HEK293 (cell line): ENCODE results near the gene OPN4.

Experiments
- AEBP2 ChIP-seq: fragments of 450-650 bp; formaldehyde crosslinking; IDR thresholded peaks from 2 replicates; pipeline ENCODE4 v1.5.1; 2016; ENCODE audit warnings: missing biosample characterization, missing genetic modification characterization, borderline replicate concordance
- GLIS1 ChIP-seq: fragments of 450-650 bp; formaldehyde crosslinking; IDR thresholded peaks from 2 replicates; pipeline ENCODE4 v1.5.1; 2016; ENCODE audit warnings: missing biosample characterization, missing genetic modification characterization
- HOXC10 ChIP-seq: sonication (generic); formaldehyde crosslinking; IDR thresholded peaks from 2 replicates; pipeline ENCODE4 v1.8.1; 2023; ENCODE audit warnings: mild to moderate bottlenecking, missing genetic modification reagents
- HOXD13 ChIP-seq: sonication (generic); formaldehyde crosslinking; IDR thresholded peaks from 2 replicates; pipeline ENCODE4 v1.8.0; 2022; ENCODE audit warnings: missing genetic modification reagents, borderline replicate concordance
- MZF1 ChIP-seq: fragments of 450-650 bp; formaldehyde crosslinking; IDR thresholded peaks from 2 replicates; pipeline ENCODE4 v1.5.1; 2017; ENCODE audit warnings: missing biosample characterization, missing genetic modification characterization, borderline replicate concordance
- SALL2 ChIP-seq: fragments of 450-650 bp; formaldehyde crosslinking; IDR thresholded peaks from 2 replicates; pipeline ENCODE4 v1.5.0; 2017; ENCODE audit warnings: missing biosample characterization, mild to moderate bottlenecking, missing genetic modification characterization, borderline replicate concordance
- ZBTB1 ChIP-seq: fragments of 450-650 bp; formaldehyde crosslinking; IDR thresholded peaks from 2 replicates; pipeline ENCODE4 v1.5.1; 2016; ENCODE audit warnings: missing biosample characterization, missing genetic modification characterization
- ZBTB20 ChIP-seq: fragments of 450-650 bp; formaldehyde crosslinking; IDR thresholded peaks from 2 replicates; pipeline ENCODE4 v1.5.1; 2016; ENCODE audit warnings: missing biosample characterization, missing genetic modification characterization
- ZBTB21 ChIP-seq: fragments of 450-650 bp; formaldehyde crosslinking; IDR thresholded peaks from 2 replicates; pipeline ENCODE4 v1.5.1; 2017; ENCODE audit warnings: missing biosample characterization, missing genetic modification characterization
- ZFHX2 ChIP-seq: fragments of 450-650 bp; formaldehyde crosslinking; conservative IDR thresholded peaks from 2 replicates; pipeline ENCODE4 v1.5.1; 2016; ENCODE audit warnings: missing biosample characterization, missing genetic modification characterization
- ZNF133 ChIP-seq: fragments of 450-650 bp; formaldehyde crosslinking; IDR thresholded peaks from 2 replicates; pipeline ENCODE4 v1.5.1; 2016; ENCODE audit warnings: missing biosample characterization, missing genetic modification characterization
- ZNF138 ChIP-seq: fragments of 450-650 bp; formaldehyde crosslinking; IDR thresholded peaks from 2 replicates; pipeline ENCODE4 v1.5.1; 2016; ENCODE audit warnings: missing biosample characterization, missing genetic modification characterization, borderline replicate concordance
- ZNF169 ChIP-seq: fragments of 450-650 bp; formaldehyde crosslinking; IDR thresholded peaks from 2 replicates; pipeline ENCODE4 v1.5.1; 2016; ENCODE audit warnings: missing biosample characterization, missing genetic modification characterization
- ZNF221 ChIP-seq: fragments of 450-650 bp; formaldehyde crosslinking; IDR thresholded peaks from 2 replicates; pipeline ENCODE4 v1.5.1; 2017; ENCODE audit warnings: missing biosample characterization, missing genetic modification characterization, borderline replicate concordance
- ZNF292 ChIP-seq: fragments of 450-650 bp; formaldehyde crosslinking; IDR thresholded peaks from 2 replicates; pipeline ENCODE4 v1.5.1; 2016; ENCODE audit warnings: low read depth, missing biosample characterization, missing genetic modification characterization, borderline replicate concordance
- ZNF37A ChIP-seq: fragments of 450-650 bp; IDR thresholded peaks from 2 replicates; pipeline ENCODE4 v1.5.1; 2018; ENCODE audit warnings: missing biosample characterization, missing genetic modification characterization
- ZNF510 ChIP-seq: fragments of 450-650 bp; formaldehyde crosslinking; IDR thresholded peaks from 2 replicates; pipeline ENCODE4 v1.5.1; 2018; ENCODE audit warnings: mild to moderate bottlenecking, missing genetic modification characterization, missing biosample characterization; ENCODE audit not compliant: insufficient replicate concordance
- ZNF558 ChIP-seq: fragments of 450-650 bp; formaldehyde crosslinking; IDR thresholded peaks from 2 replicates; pipeline ENCODE4 v1.5.1; 2016; ENCODE audit warnings: missing biosample characterization, missing genetic modification characterization
- ZNF585B ChIP-seq: fragments of 450-650 bp; formaldehyde crosslinking; IDR thresholded peaks from 2 replicates; pipeline ENCODE4 v1.5.1; 2016; ENCODE audit warnings: missing biosample characterization, missing genetic modification characterization
- ZNF610 ChIP-seq: fragments of 450-650 bp; formaldehyde crosslinking; IDR thresholded peaks from 2 replicates; pipeline ENCODE4 v1.5.1; 2016; ENCODE audit warnings: missing biosample characterization, missing genetic modification characterization, borderline replicate concordance
- ZNF707 ChIP-seq: fragments of 450-650 bp; formaldehyde crosslinking; IDR thresholded peaks from 2 replicates; pipeline ENCODE4 v1.5.1; 2016; ENCODE audit warnings: missing biosample characterization, missing genetic modification characterization
- ZNF785 ChIP-seq: fragments of 450-650 bp; formaldehyde crosslinking; IDR thresholded peaks from 2 replicates; pipeline ENCODE4 v1.5.1; 2016; ENCODE audit warnings: missing biosample characterization, missing genetic modification characterization
- ZNF837 ChIP-seq: fragments of 450-650 bp; formaldehyde crosslinking; IDR thresholded peaks from 2 replicates; pipeline ENCODE4 v1.5.1; 2016; ENCODE audit warnings: missing biosample characterization, missing genetic modification characterization
- TF ChIP-seq, protein P1 (sequence below): fragments of 450-650 bp; formaldehyde crosslinking; IDR thresholded peaks from 2 replicates; pipeline ENCODE4 v1.5.1; 2016; ENCODE audit warnings: missing biosample characterization, missing genetic modification characterization
- TF ChIP-seq, protein P2 (sequence below): fragments of 450-650 bp; formaldehyde crosslinking; IDR thresholded peaks from 2 replicates; pipeline ENCODE4 v1.5.1; 2017; ENCODE audit warnings: missing biosample characterization, missing genetic modification characterization
- TF ChIP-seq, protein P3 (sequence below): fragments of 450-650 bp; formaldehyde crosslinking; IDR thresholded peaks from 2 replicates; pipeline ENCODE4 v1.5.1; 2016; ENCODE audit warnings: missing biosample characterization, missing genetic modification characterization
- TF ChIP-seq, protein P4 (sequence below): fragments of 450-650 bp; formaldehyde crosslinking; conservative IDR thresholded peaks from 2 replicates; pipeline ENCODE4 v1.5.1; 2016; ENCODE audit warnings: low read depth, missing biosample characterization, missing genetic modification characterization
- TF ChIP-seq, protein P5 (sequence below): fragments of 450-650 bp; formaldehyde crosslinking; IDR thresholded peaks from 2 replicates; pipeline ENCODE4 v1.5.1; 2016; ENCODE audit warnings: missing biosample characterization, missing genetic modification characterization

Gene OPN4

DNA sequence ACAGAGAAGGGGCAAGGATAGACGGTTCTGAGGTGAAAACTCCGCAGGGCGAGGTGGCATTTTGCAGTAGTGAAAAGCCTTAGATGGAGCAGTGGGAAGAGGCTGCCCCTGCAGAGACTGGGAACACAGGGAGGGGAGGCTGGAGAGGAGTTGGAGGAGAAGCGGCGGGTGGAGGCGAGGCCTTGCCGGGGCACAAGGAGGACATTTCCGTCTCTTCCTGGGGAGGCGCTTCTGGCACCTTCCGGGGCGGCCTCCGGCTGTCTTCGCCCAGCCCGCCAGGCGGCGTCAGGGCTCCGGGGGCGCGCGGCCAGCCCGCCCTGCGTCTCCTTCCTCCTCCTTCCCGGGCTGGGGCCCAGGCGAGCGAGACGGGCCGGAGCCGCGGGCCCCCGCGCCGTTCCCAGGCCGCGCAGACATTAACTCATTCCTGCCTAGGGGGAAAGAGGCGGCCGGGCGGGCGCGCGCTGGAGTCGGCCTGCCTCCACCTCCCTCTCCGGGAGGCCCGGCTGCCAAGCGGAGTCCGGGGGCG lies 56.7 kb downstream of the OPN4 start (continued):
- no peak for TF ChIP-seq ZNF169 (tag by site-specific recombination)
- TF ChIP-seq ZFHX2 = no peak; the same call in 1 of the 2 replicates
- TF ChIP-seq ZNF37A (tag by site-specific recombination) = no peak
- no peak for TF ChIP-seq ZBTB21 (tag by site-specific recombination)
- no peak for TF ChIP-seq ZNF292 (tag by site-specific recombination)
- no peak for TF ChIP-seq ZNF133 (tag by site-specific recombination)
- no peak for TF ChIP-seq SALL2
- no peak for TF ChIP-seq ZNF221 (tag by site-specific recombination)
- peak; percentile 58 for TF ChIP-seq GLIS1
- TF ChIP-seq, protein P1, sequence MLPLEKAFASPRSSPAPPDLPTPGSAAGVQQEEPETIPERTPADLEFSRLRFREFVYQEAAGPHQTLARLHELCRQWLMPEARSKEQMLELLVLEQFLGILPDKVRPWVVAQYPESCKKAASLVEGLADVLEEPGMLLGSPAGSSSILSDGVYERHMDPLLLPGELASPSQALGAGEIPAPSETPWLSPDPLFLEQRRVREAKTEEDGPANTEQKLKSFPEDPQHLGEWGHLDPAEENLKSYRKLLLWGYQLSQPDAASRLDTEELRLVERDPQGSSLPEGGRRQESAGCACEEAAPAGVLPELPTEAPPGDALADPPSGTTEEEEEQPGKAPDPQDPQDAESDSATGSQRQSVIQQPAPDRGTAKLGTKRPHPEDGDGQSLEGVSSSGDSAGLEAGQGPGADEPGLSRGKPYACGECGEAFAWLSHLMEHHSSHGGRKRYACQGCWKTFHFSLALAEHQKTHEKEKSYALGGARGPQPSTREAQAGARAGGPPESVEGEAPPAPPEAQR (tag by site-specific recombination) = no peak
- no peak for TF ChIP-seq ZNF510 (tag by site-specific recombination)
- TF ChIP-seq ZNF585B (tag by site-specific recombination) = no peak
- no peak for TF ChIP-seq AEBP2 (tag by site-specific recombination)
- no peak for TF ChIP-seq ZNF837 (tag by site-specific recombination)
- no peak for TF ChIP-seq ZNF558 (tag by site-specific recombination)
- TF ChIP-seq ZBTB1 (tag by site-specific recombination) = no peak
- TF ChIP-seq ZNF707 (tag by site-specific recombination) = no peak
- TF ChIP-seq, protein P2, sequence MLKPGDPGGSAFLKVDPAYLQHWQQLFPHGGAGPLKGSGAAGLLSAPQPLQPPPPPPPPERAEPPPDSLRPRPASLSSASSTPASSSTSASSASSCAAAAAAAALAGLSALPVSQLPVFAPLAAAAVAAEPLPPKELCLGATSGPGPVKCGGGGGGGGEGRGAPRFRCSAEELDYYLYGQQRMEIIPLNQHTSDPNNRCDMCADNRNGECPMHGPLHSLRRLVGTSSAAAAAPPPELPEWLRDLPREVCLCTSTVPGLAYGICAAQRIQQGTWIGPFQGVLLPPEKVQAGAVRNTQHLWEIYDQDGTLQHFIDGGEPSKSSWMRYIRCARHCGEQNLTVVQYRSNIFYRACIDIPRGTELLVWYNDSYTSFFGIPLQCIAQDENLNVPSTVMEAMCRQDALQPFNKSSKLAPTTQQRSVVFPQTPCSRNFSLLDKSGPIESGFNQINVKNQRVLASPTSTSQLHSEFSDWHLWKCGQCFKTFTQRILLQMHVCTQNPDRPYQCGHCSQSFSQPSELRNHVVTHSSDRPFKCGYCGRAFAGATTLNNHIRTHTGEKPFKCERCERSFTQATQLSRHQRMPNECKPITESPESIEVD (tag by site-specific recombination) = no peak
- peak; percentile 53; the same call in 1 of the 2 replicates for TF ChIP-seq MZF1 (tag by site-specific recombination)
- no peak for TF ChIP-seq ZNF610
- TF ChIP-seq HOXD13 (CRISPR knock-in tag) = no peak
- TF ChIP-seq, protein P3, sequence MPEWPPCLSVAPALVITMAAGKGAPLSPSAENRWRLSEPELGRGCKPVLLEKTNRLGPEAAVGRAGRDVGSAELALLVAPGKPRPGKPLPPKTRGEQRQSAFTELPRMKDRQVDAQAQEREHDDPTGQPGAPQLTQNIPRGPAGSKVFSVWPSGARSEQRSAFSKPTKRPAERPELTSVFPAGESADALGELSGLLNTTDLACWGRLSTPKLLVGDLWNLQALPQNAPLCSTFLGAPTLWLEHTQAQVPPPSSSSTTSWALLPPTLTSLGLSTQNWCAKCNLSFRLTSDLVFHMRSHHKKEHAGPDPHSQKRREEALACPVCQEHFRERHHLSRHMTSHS (tag by site-specific recombination) = no peak
- TF ChIP-seq ZNF138 (tag by site-specific recombination) = no peak
- TF ChIP-seq, protein P4, sequence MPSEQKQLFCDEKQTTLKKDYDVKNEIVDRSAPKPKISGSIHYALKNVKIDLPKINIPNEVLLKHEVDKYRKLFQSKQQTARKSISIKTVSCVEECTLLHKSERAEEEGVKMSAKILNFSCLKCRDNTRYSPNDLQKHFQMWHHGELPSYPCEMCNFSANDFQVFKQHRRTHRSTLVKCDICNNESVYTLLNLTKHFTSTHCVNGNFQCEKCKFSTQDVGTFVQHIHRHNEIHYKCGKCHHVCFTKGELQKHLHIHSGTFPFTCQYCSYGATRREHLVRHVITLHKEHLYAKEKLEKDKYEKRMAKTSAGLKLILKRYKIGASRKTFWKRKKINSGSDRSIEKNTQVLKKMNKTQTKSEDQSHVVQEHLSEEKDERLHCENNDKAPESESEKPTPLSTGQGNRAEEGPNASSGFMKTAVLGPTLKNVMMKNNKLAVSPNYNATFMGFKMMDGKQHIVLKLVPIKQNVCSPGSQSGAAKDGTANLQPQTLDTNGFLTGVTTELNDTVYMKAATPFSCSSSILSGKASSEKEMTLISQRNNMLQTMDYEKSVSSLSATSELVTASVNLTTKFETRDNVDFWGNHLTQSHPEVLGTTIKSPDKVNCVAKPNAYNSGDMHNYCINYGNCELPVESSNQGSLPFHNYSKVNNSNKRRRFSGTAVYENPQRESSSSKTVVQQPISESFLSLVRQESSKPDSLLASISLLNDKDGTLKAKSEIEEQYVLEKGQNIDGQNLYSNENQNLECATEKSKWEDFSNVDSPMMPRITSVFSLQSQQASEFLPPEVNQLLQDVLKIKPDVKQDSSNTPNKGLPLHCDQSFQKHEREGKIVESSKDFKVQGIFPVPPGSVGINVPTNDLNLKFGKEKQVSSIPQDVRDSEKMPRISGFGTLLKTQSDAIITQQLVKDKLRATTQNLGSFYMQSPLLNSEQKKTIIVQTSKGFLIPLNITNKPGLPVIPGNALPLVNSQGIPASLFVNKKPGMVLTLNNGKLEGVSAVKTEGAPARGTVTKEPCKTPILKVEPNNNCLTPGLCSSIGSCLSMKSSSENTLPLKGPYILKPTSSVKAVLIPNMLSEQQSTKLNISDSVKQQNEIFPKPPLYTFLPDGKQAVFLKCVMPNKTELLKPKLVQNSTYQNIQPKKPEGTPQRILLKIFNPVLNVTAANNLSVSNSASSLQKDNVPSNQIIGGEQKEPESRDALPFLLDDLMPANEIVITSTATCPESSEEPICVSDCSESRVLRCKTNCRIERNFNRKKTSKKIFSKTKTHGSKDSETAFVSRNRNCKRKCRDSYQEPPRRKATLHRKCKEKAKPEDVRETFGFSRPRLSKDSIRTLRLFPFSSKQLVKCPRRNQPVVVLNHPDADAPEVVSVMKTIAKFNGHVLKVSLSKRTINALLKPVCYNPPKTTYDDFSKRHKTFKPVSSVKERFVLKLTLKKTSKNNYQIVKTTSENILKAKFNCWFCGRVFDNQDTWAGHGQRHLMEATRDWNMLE (tag by site-specific recombination) = peak; percentile 72
- no peak for TF ChIP-seq HOXC10 (CRISPR knock-in tag)
- no peak for TF ChIP-seq ZNF785 (tag by site-specific recombination)
- peak; percentile 91 for TF ChIP-seq ZBTB20 (tag by site-specific recombination)
- TF ChIP-seq, protein P5, sequence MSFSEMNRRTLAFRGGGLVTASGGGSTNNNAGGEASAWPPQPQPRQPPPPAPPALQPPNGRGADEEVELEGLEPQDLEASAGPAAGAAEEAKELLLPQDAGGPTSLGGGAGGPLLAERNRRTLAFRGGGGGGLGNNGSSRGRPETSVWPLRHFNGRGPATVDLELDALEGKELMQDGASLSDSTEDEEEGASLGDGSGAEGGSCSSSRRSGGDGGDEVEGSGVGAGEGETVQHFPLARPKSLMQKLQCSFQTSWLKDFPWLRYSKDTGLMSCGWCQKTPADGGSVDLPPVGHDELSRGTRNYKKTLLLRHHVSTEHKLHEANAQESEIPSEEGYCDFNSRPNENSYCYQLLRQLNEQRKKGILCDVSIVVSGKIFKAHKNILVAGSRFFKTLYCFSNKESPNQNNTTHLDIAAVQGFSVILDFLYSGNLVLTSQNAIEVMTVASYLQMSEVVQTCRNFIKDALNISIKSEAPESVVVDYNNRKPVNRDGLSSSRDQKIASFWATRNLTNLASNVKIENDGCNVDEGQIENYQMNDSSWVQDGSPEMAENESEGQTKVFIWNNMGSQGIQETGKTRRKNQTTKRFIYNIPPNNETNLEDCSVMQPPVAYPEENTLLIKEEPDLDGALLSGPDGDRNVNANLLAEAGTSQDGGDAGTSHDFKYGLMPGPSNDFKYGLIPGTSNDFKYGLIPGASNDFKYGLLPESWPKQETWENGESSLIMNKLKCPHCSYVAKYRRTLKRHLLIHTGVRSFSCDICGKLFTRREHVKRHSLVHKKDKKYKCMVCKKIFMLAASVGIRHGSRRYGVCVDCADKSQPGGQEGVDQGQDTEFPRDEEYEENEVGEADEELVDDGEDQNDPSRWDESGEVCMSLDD (tag by site-specific recombination) = peak; percentile 68
